Left forelimb (tissue), 1 donor: ENCODE data around the gene LRRC37A2.
"Not testable (repeated sequence)": the region's sequence is repeated elsewhere in the genome, so short reads cannot be mapped to it uniquely, and the experiment has no call there.

Experiments used
- DNase-seq: peaks from one replicate; pipeline ENCODE4 v3.0.0-alpha.2; 2018; ENCODE audit warnings: low spot score

Gene LRRC37A2

DNA sequence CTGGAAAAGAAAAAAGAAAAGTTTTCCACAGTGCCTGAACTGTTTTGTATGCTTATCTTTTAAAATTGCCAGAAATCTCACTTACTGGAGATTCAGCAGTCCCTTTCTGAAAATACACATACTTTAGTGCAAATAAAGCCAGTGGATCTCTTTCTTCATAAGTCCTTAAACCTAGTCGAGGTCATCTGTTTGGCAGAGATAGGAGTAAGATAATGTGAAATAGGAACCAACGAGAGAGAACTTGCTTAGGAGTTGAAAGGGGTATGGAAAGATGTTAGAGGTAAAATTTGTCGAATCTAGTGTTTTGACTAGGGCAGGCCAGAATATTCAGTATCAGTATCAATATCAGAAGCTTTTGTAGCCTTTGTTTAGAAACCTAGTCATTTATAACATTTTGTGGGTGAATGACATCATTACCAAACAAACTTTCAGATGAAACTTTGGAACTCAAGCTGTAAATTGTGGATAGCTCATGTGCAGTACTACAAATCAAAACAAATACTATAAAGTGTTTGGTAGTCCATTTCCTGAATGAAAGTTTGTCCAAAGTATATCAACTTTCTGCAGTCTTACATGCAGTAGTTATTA lies 86.2 kb downstream of the LRRC37A2 start:
- not testable (repeated sequence) for DNase-seq

DNA sequence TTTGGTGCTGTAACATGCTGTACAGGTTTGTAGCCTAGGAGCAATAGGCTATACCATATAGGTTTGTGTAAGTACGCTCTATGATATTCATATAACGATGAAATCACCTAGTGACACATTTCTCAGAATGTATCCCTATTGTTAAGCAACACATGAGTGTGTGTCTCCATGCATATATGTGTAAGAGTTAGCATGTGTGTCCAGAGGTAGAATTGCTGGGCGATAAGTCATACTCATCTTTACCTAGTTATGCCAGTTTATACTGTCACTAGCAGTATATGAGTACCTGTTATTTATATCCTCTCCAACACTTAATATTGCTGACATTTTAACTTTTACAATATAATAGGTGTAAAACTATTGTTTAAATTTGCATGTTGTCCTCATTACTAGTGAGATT lies 88.5 kb downstream of the LRRC37A2 start:
- DNase-seq = not testable (repeated sequence)

DNA sequence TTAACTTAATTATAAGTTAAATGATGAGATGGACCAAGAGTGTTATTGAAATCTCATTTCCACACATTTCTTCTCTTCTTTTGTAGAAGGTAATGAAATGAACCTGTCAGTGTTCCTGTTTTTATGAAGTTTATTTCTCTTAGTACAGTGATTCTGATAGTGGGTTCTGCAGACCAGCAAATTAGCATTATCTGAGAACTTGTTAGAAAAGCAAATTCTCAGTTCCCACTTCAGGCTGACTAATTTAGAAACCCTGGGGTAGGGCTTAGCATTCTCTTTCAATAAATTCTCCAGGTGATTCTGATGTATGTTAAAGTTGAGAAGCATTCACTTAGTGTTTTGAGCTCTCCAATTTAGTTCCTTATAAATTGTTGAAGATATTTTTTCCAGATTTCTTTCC lies 90.9 kb downstream of the LRRC37A2 start:
- DNase-seq = not testable (repeated sequence)
